Hematopoietic multipotent progenitor cell treated with erythropoietin and hydrocortisone succinate and interleukin-3 and kit ligand, for 15 days (in vitro differentiated cells): ENCODE results near the gene TBCA.

Experiments used
- DNase-seq: peaks from one replicate; pipeline ENCODE4 v3.0.0-alpha.2; 2015; ENCODE audit warnings: low spot score

TBCA gene

GRCh38 chr5:77642738-77643653 lies 133.1 kb downstream of the TBCA start:
- DNase-seq: no peak

DNA sequence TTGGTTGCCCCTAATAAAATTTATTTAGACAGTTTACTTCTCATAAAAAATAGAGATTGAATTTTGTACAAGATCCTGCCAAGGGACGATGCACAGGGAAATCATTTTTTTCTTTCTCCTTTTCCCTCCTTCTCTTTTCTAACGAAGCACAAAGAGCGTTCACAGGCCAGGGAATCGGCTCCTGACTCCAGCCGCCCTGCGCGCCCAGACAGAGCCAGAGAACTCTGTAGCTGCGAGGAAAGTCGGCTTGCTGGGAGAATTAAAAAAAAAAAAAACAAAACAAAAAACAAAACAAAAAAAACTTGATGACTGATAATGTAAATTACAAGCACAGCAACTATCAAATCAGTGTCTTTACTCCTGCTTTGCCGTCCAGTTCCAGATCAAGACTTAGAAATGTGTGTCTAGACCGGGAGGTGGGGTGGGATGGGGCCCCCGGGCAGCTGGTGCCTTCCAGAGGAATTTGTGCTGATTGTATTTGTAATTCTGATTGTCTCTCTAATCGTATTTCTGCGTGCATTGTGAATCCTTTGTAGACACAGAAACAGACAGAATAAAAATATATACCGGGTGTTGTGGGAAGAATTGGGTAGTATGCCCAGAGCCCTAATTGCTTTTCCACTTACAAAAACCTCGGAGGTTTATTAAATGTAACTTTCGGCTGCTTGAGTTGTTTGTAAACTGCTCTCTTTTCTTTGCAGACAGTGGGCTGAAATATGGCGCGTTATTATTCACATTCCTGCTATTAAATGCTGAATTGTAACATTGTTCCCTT lies 134.0 kb downstream of the TBCA start:
- DNase-seq: no peak

GRCh38 chr5:77641397-77641943 lies 134.7 kb downstream of the TBCA start:
- no peak for DNase-seq
